Panc1 (cell line): ENCODE measurements around the gene SUV39H1. TPM values are rescaled to one million over a fixed set of nuclear protein-coding genes. Genes with fewer than 3 reads are reported as not detected.

Experiments used
- ATAC-seq: fragments of 200-7000 bp; cut with Tn5 transposase; 2 replicates; pipeline ENCODE4 v1.9.1; 2020; ENCODE audit warnings: mild to moderate bottlenecking, moderate library complexity
- Bru-seq: library from RNA; stranded (reverse); fragments of 400-500 nt; gene quantifications from one replicate; lab custom pipeline; 2021; lab: Mats Ljungman, UMichigan
- BruChase-seq, 2 experiments: library from RNA; stranded (reverse); fragments of 400-500 nt; gene quantifications; one replicate each; lab custom pipeline; 2021; lab: Mats Ljungman, UMichigan
- BruUV-seq: library from RNA; stranded (reverse); fragments of 400-500 nt; replicated peaks from 2 replicates; lab custom pipeline; 2021; lab: Mats Ljungman, UMichigan
- CTCF ChIA-PET: fragments of 300-600 bp; sonication (Branson Sonifier 250); formaldehyde crosslinking; loops from one replicate; lab custom pipeline; 2022; ENCODE audit warnings: antibody characterized with exemption; lab: Charles Lee
- POLR2A ChIA-PET: fragments of 300-600 bp; sonication (Branson Sonifier 250); formaldehyde crosslinking; loops from one replicate; lab custom pipeline; 2022; ENCODE audit warnings: antibody characterized with exemption; lab: Charles Lee
- DNase-seq: peaks from one replicate; pipeline ENCODE4 v3.0.0-alpha.2; 2010; ENCODE audit warnings: low read depth, low spot score
- H3K27ac ChIP-seq: 2 replicates; pipeline ENCODE4 v1.5.1; 2011; ENCODE audit warnings: mild to moderate bottlenecking, low read length, inconsistent platforms
- H3K27me3 ChIP-seq: fragments of 200-500 bp; sonication (Bioruptor generic); 2 replicates; pipeline ENCODE4 v1.6.0; 2014; ENCODE audit warnings: low read length, inconsistent platforms; ENCODE audit not compliant: control insufficient read depth, insufficient read depth
- H3K36me3 ChIP-seq: fragments of 200-500 bp; sonication (Bioruptor generic); 2 replicates; pipeline ENCODE4 v1.5.1; 2014; ENCODE audit warnings: inconsistent platforms, mild to moderate bottlenecking, low read length, moderate library complexity; ENCODE audit not compliant: control insufficient read depth, insufficient read depth
- H3K4me1 ChIP-seq: 2 replicates; pipeline ENCODE4 v1.5.1; 2011; ENCODE audit warnings: inconsistent platforms, mild to moderate bottlenecking, low read length, moderate library complexity; ENCODE audit not compliant: control insufficient read depth, insufficient read depth
- H3K4me3 ChIP-seq, 2 experiments: 2 replicates each; pipeline ENCODE4 v1.5.1; 2011 to 2012; ENCODE audit warnings: low read depth in 2 of 2, low read length in 2 of 2, mild to moderate bottlenecking in 2 of 2, inconsistent platforms in 1 of 2, moderate library complexity in 1 of 2
- H3K9me3 ChIP-seq: fragments of 200-500 bp; sonication (Bioruptor generic); 2 replicates; pipeline ENCODE4 v1.5.1; 2014; ENCODE audit warnings: low read depth, mild to moderate bottlenecking, inconsistent platforms, low read length, moderate library complexity; ENCODE audit not compliant: control insufficient read depth, insufficient read depth
- POLR2AphosphoS5 ChIP-seq: IDR thresholded peaks from 2 replicates; pipeline ENCODE4 v1.6.1; 2012; ENCODE audit warnings: mild to moderate bottlenecking, low read depth, low read length, moderate library complexity
- SIN3A ChIP-seq: IDR thresholded peaks from 2 replicates; pipeline ENCODE4 v1.6.1; 2012; ENCODE audit warnings: low read depth, mild to moderate bottlenecking, low read length, moderate library complexity, borderline replicate concordance; ENCODE audit not compliant: insufficient read depth
- TCF7L2 ChIP-seq: IDR thresholded peaks from 2 replicates; pipeline ENCODE4 v1.6.1; 2011; ENCODE audit warnings: mild to moderate bottlenecking, low read depth, low read length, inconsistent platforms
- in situ Hi-C: cut with HindIII; loops from 2 replicates; pipeline ENCODE4 v1.10.0; 2016; ENCODE audit warnings: low sequenced_read_pairs, low pct_unique_long_range_greater_than_20kb
- intact Hi-C: fragments of 100-400 bp; cut with micrococcal nuclease; formaldehyde crosslinking; loops from one replicate; pipeline ENCODE4 v1.10.0; 2022; ENCODE audit not compliant: unreplicated experiment
- long read RNA-seq: library from polyadenylated mRNA; unstranded; transcript quantifications from one replicate; pipeline ENCODE4 v2.0.0, GENCODE V29; 2021; ENCODE audit not compliant: unreplicated experiment
- polyA plus RNA-seq: library from polyadenylated mRNA; unstranded; fragments of >200 nt; gene quantifications from one replicate; pipeline ENCODE4 v1.2.1, GENCODE V29; 2012; ENCODE audit warnings: missing spikeins; ENCODE audit not compliant: insufficient read length
- total RNA-seq: library from RNA; stranded (reverse); gene quantifications from one replicate; pipeline ENCODE4 v1.2.1, GENCODE V29; 2021; ENCODE audit not compliant: unreplicated experiment
- TF ChIP-seq, protein P1 (sequence below), 2 experiments: IDR thresholded peaks; 2 replicates each; pipeline ENCODE4 v1.6.1; 2011 to 2012; ENCODE audit warnings: low read depth in 2 of 2, control low read depth in 1 of 2, low read length in 1 of 2, mild to moderate bottlenecking in 1 of 2, moderate library complexity in 1 of 2; ENCODE audit not compliant: insufficient read depth in 1 of 2
- TF ChIP-seq, protein P2 (sequence below): fragments of 450-650 bp; IDR thresholded peaks from 2 replicates; pipeline ENCODE4 v1.5.1; 2017; ENCODE audit warnings: mild to moderate bottlenecking

Gene SUV39H1, protein sequence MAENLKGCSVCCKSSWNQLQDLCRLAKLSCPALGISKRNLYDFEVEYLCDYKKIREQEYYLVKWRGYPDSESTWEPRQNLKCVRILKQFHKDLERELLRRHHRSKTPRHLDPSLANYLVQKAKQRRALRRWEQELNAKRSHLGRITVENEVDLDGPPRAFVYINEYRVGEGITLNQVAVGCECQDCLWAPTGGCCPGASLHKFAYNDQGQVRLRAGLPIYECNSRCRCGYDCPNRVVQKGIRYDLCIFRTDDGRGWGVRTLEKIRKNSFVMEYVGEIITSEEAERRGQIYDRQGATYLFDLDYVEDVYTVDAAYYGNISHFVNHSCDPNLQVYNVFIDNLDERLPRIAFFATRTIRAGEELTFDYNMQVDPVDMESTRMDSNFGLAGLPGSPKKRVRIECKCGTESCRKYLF
- total RNA-seq (25.6 TPM), Bru-seq, nascent RNA (percentile 77 among the genes with signal in this experiment), BruChase-seq, experiment 1, labeled RNA remaining after a 2-hour chase (percentile 84 among the genes with signal in this experiment), BruChase-seq, experiment 2, labeled RNA remaining after a 6-hour chase (percentile 65 among the genes with signal in this experiment)
- 14.3 TPM for polyA plus RNA-seq
- long read RNA-seq, transcript SUV39H1-202 (6 exons, 2,871 nt), result major isoform, 17 of 46 reads
- long read RNA-seq, partial matches to known transcripts, result 25 of 46 reads
- long read RNA-seq, other reads (novel, unspliced or antisense), result 2 of 46 reads

DNA sequence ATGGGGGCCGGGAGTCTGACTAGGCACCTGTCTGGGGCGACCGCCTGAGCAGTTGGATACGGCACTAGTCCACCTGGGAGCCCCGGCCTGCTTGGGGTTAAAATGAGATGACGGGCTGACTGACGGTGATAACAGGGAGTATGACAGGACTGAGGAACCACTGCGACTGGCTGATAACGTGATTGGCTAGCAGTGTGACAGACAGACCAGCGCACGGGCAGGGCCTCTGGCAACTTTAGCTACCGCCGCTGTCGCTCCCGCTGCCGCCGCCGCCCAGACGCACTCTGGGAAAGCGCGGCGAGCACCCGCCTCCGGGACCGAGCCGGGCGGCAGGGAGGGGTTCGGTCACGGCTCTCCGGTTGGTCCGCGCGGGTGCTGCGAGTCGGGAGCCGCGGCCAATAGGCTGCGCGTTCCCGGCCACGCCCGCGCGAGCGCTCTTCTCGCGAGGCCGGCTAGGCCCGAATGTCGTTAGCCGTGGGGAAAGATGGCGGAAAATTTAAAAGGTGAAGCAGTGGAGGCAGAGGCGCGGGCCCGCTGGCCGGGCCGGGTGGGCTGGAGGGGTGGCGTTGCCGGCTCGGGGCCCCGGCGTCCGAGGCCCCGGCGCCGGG is at the start of gene SUV39H1:
SUV39H1 (plus strand) TSS at position 434 of the 608 bp plus-strand sequence; CDS start at position 485, 51 bp downstream.
- TF ChIP-seq SIN3A, result peak; percentile 71; the same call in 1 of the 2 replicates
- no peak for TF ChIP-seq TCF7L2
- TF ChIP-seq POLR2AphosphoS5, result peak; percentile 58
- in situ Hi-C loops (no loop called here), intact Hi-C loops (no loop called here)
- no TSS peak for BruUV-seq
- ChIA-PET POLR2A (no interaction called here), CTCF (no interaction called here)
- peak within 1 kb of the TSS; percentile 72 to 85 for H3K4me3 ChIP-seq
- H3K27ac ChIP-seq, result peak within 1 kb of the TSS; percentile 92
- H3K36me3 ChIP-seq, result peaks cover 4% of the 10 kb centered on the region; the same call in 1 of the 2 replicates
- DNase-seq (peak; percentile 36), ATAC-seq (peak; percentile 96)
- H3K27me3 ChIP-seq, result no peaks in the 10 kb centered on the region
- no peaks in the 10 kb centered on the region for H3K9me3 ChIP-seq
- H3K4me1 ChIP-seq, result peaks cover 8% of the 10 kb centered on the region

DNA sequence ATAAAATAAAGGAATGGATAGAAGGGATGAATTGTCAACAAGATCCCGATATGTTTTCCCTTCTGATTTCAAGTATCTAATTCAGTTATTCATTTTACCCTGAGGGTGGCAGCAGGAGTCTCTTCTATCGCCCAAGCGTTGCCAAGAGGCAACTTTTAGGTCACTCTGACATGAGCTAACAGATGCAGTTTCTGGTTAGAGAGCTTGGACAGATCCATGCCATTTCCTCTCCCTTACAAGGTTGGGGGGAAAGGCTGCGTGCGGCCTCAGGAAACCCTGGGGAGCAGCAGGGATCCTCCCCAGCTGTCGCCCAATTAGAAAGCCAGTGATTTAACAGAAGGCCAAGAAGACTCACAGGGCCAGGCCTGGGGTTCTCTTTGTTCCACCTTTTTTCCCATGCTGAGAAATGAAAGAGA is 48.2 kb upstream of the SUV39H1 start:
- ChIA-PET POLR2A (interaction anchor here (0.5 to 0.6 kb wide), 2 partner anchors 21 to 208 kb away, joined by 3 to 5 read pairs; no protein-coding TSS in a partner anchor), CTCF (interaction anchor here (0.5 kb wide), 1 partner anchor 114 kb away, joined by 3 read pairs; the partner anchor contains the start of gene GLOD5)
- Histone ChIP-seq H3K36me3 (no peaks in the 10 kb centered on the region), H3K4me1 (no peaks in the 10 kb centered on the region), H3K27me3 (no peaks in the 10 kb centered on the region), H3K9me3 (no peaks in the 10 kb centered on the region), H3K4me3 (no peak overlapping the region), H3K27ac (no peak overlapping the region)
- ATAC-seq, result peak; percentile 73
- intact Hi-C loops (no loop called here), in situ Hi-C loops (no loop called here)
- TF ChIP-seq, protein P1, sequence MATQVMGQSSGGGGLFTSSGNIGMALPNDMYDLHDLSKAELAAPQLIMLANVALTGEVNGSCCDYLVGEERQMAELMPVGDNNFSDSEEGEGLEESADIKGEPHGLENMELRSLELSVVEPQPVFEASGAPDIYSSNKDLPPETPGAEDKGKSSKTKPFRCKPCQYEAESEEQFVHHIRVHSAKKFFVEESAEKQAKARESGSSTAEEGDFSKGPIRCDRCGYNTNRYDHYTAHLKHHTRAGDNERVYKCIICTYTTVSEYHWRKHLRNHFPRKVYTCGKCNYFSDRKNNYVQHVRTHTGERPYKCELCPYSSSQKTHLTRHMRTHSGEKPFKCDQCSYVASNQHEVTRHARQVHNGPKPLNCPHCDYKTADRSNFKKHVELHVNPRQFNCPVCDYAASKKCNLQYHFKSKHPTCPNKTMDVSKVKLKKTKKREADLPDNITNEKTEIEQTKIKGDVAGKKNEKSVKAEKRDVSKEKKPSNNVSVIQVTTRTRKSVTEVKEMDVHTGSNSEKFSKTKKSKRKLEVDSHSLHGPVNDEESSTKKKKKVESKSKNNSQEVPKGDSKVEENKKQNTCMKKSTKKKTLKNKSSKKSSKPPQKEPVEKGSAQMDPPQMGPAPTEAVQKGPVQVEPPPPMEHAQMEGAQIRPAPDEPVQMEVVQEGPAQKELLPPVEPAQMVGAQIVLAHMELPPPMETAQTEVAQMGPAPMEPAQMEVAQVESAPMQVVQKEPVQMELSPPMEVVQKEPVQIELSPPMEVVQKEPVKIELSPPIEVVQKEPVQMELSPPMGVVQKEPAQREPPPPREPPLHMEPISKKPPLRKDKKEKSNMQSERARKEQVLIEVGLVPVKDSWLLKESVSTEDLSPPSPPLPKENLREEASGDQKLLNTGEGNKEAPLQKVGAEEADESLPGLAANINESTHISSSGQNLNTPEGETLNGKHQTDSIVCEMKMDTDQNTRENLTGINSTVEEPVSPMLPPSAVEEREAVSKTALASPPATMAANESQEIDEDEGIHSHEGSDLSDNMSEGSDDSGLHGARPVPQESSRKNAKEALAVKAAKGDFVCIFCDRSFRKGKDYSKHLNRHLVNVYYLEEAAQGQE (IDR thresholded peaks at IDR 0.05; ENCODE audit: insufficient read depth in 1 of 2, low read depth in 2 of 2, low read length in 1 of 2), result no peak
- TF ChIP-seq SIN3A (no peak), TCF7L2 (no peak), POLR2AphosphoS5 (no peak)
- TF ChIP-seq, protein P2, sequence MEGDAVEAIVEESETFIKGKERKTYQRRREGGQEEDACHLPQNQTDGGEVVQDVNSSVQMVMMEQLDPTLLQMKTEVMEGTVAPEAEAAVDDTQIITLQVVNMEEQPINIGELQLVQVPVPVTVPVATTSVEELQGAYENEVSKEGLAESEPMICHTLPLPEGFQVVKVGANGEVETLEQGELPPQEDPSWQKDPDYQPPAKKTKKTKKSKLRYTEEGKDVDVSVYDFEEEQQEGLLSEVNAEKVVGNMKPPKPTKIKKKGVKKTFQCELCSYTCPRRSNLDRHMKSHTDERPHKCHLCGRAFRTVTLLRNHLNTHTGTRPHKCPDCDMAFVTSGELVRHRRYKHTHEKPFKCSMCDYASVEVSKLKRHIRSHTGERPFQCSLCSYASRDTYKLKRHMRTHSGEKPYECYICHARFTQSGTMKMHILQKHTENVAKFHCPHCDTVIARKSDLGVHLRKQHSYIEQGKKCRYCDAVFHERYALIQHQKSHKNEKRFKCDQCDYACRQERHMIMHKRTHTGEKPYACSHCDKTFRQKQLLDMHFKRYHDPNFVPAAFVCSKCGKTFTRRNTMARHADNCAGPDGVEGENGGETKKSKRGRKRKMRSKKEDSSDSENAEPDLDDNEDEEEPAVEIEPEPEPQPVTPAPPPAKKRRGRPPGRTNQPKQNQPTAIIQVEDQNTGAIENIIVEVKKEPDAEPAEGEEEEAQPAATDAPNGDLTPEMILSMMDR, result no peak
- no TSS peak for BruUV-seq
- DNase-seq, result no peak
